ENCODE measurements around the gene UBE2QL1.
"Not testable (repeated sequence)": the region's sequence is repeated elsewhere in the genome, so short reads cannot be mapped to it uniquely, and the experiment has no call there.

The UBE2QL1 gene

GRCh38 chr5:6501701-6502100 lies 53.0 kb downstream of the UBE2QL1 start:
- DNase-seq: no peak

GRCh38 chr5:6502421-6502820 lies 53.8 kb downstream of the UBE2QL1 start:
- DNase-seq: no peak

GRCh38 chr5:6503342-6503741 lies 54.7 kb downstream of the UBE2QL1 start:
- DNase-seq: no peak

GRCh38 chr5:6504677-6505415 lies 56.2 kb downstream of the UBE2QL1 start:
- no peak for DNase-seq

- no peak for DNase-seq
These were observed 56.7 kb downstream of the UBE2QL1 start for GRCh38 chr5:6505416-6505755.

GRCh38 chr5:6505783-6506557 lies 57.3 kb downstream of the UBE2QL1 start:
- no peak for DNase-seq

GRCh38 chr5:6506611-6507010 lies 58.0 kb downstream of the UBE2QL1 start:
- DNase-seq: no peak

GRCh38 chr5:6508931-6509330 lies 60.3 kb downstream of the UBE2QL1 start:
- no peak for DNase-seq

GRCh38 chr5:6510132-6510531 lies 61.5 kb downstream of the UBE2QL1 start:
- DNase-seq: no peak

- no peak for DNase-seq
These were observed 62.3 kb downstream of the UBE2QL1 start for GRCh38 chr5:6510973-6511372.

- DNase-seq: not testable (repeated sequence)
These were observed 67.2 kb downstream of the UBE2QL1 start for GRCh38 chr5:6515812-6516211.

GRCh38 chr5:6516823-6517222 lies 68.2 kb downstream of the UBE2QL1 start:
- no peak for DNase-seq

GRCh38 chr5:6517510-6517909 lies 68.9 kb downstream of the UBE2QL1 start:
- no peak for DNase-seq

- DNase-seq: no peak
These were observed 69.8 kb downstream of the UBE2QL1 start for GRCh38 chr5:6518298-6519057.

GRCh38 chr5:6520201-6520600 lies 71.5 kb downstream of the UBE2QL1 start:
- DNase-seq: no peak

- no peak for DNase-seq
These were observed 73.7 kb downstream of the UBE2QL1 start for GRCh38 chr5:6522331-6522730.

GRCh38 chr5:6522923-6523322 lies 74.3 kb downstream of the UBE2QL1 start:
- DNase-seq: no peak

- no peak for DNase-seq
These were observed 76.8 kb downstream of the UBE2QL1 start for GRCh38 chr5:6525422-6525821.

- DNase-seq: no peak
These were observed 77.3 kb downstream of the UBE2QL1 start for GRCh38 chr5:6525910-6526309.

- no peak for DNase-seq
These were observed 79.2 kb downstream of the UBE2QL1 start for GRCh38 chr5:6527749-6528455.

- DNase-seq: no peak
These were observed 86.9 kb downstream of the UBE2QL1 start for GRCh38 chr5:6535594-6535993.

- no peak for DNase-seq
These were observed 90.4 kb downstream of the UBE2QL1 start for GRCh38 chr5:6539060-6539459.
